PC-3 (cell line): ENCODE results near the gene ECHDC3. TPM values are rescaled to one million over a fixed set of nuclear protein-coding genes. Genes with fewer than 3 reads are reported as not detected.

ENCODE experiments used
- ATAC-seq: fragments of 200-7000 bp; cut with Tn5 transposase; 2 replicates; pipeline ENCODE4 v1.9.1; 2020; ENCODE audit warnings: mild to moderate bottlenecking, moderate library complexity
- BruUV-seq: library from RNA; stranded (reverse); fragments of 400-500 nt; replicated peaks from 2 replicates; lab custom pipeline; 2021; lab: Mats Ljungman, UMichigan
- CTCF ChIA-PET: fragments of 300-600 bp; sonication (Branson Sonifier 250); formaldehyde crosslinking; loops from one replicate; lab custom pipeline; 2022; ENCODE audit warnings: antibody characterized with exemption; lab: Charles Lee
- POLR2A ChIA-PET: fragments of 300-600 bp; sonication (Branson Sonifier 250); formaldehyde crosslinking; loops from one replicate; lab custom pipeline; 2022; ENCODE audit warnings: antibody characterized with exemption; ENCODE audit not compliant: unreplicated experiment; lab: Charles Lee
- DNase-seq: peaks from one replicate; pipeline ENCODE4 v3.0.0-alpha.2; 2015
- H2AFZ ChIP-seq: fragments of 300-600 bp; sonication (generic); 2 replicates; pipeline ENCODE4 v1.6.0; 2016; ENCODE audit warnings: antibody characterized with exemption, low read length
- H3F3A ChIP-seq: fragments of 300-600 bp; sonication (generic); one replicate; pipeline ENCODE4 v1.6.0; 2017; ENCODE audit warnings: antibody characterized with exemption, low read length, control low read depth, mild to moderate bottlenecking; ENCODE audit not compliant: unreplicated experiment
- H3K27ac ChIP-seq: fragments of 300-600 bp; sonication (generic); 2 replicates; pipeline ENCODE4 v1.5.1; 2016; ENCODE audit warnings: mild to moderate bottlenecking, low read length
- H3K27me3 ChIP-seq: fragments of 300-600 bp; sonication (generic); 2 replicates; pipeline ENCODE4 v1.6.1; 2016; ENCODE audit warnings: low read length, mixed read lengths
- H3K36me3 ChIP-seq: fragments of 300-600 bp; sonication (generic); 2 replicates; pipeline ENCODE4 v1.6.1; 2016; ENCODE audit warnings: low read depth, mixed run types, low read length, mixed read lengths
- H3K4me1 ChIP-seq: fragments of 300-600 bp; sonication (generic); 2 replicates; pipeline ENCODE4 v1.5.1; 2016; ENCODE audit warnings: low read length; ENCODE audit not compliant: insufficient read depth
- H3K4me2 ChIP-seq: fragments of 300-600 bp; sonication (generic); 2 replicates; pipeline ENCODE4 v1.6.0; 2016; ENCODE audit warnings: low read length
- H3K4me3 ChIP-seq: fragments of 300-600 bp; sonication (generic); 2 replicates; pipeline ENCODE4 v1.5.1; 2016; ENCODE audit warnings: mild to moderate bottlenecking, low read length, mixed read lengths
- H3K79me2 ChIP-seq: fragments of 300-600 bp; sonication (generic); 2 replicates; pipeline ENCODE4 v1.6.1; 2017; ENCODE audit warnings: low read length, mixed read lengths
- H3K9ac ChIP-seq: fragments of 300-600 bp; sonication (generic); 2 replicates; pipeline ENCODE4 v1.6.0; 2016; ENCODE audit warnings: mild to moderate bottlenecking, low read length
- H3K9me2 ChIP-seq: fragments of 300-600 bp; sonication (generic); replicated peaks from 2 replicates; pipeline ENCODE4 v1.6.1; 2016; ENCODE audit warnings: mixed run types, low read length, mixed read lengths
- H3K9me3 ChIP-seq: fragments of 300-600 bp; sonication (generic); 2 replicates; pipeline ENCODE4 v1.6.1; 2016; ENCODE audit warnings: low read length, mixed read lengths
- H4K20me1 ChIP-seq: fragments of 300-600 bp; sonication (generic); 2 replicates; pipeline ENCODE4 v1.6.1; 2016; ENCODE audit warnings: low read length, mixed read lengths
- CTCF ChIP-seq: fragments of 300-600 bp; sonication (generic); conservative IDR thresholded peaks from 2 replicates; pipeline ENCODE4 v1.5.1; 2017; ENCODE audit warnings: antibody characterized with exemption, low read depth, mild to moderate bottlenecking, low read length
- EZH2 ChIP-seq: fragments of 300-600 bp; sonication (generic); IDR thresholded peaks from one replicate; pipeline ENCODE4 v1.6.1; 2017; ENCODE audit warnings: antibody characterized with exemption, mild to moderate bottlenecking, low read length; ENCODE audit not compliant: unreplicated experiment
- EZH2phosphoT487 ChIP-seq: fragments of 300-600 bp; sonication (generic); IDR thresholded peaks from 2 replicates; pipeline ENCODE4 v1.6.1; 2018; ENCODE audit warnings: mild to moderate bottlenecking, antibody characterized with exemption, low read length, borderline replicate concordance
- intact Hi-C: fragments of 100-400 bp; cut with micrococcal nuclease; formaldehyde crosslinking; loops from 2 replicates; pipeline ENCODE4 v1.9.0; 2023
- total RNA-seq: library from RNA; depleted of rRNA; stranded (reverse); fragments of >200 nt; gene quantifications from 2 replicates; pipeline ENCODE4 v1.2.3, GENCODE V29; 2014

ECHDC3 gene
- total RNA-seq, 1 experiment from 2014 or later = not detected

GRCh38 chr10:11797847-11798633 lies 55.9 kb downstream of the ECHDC3 start:
- intact Hi-C loops = no loop called here
- Histone ChIP-seq H3K36me3 (no peaks in the 10 kb centered on the region), H3K9me3 (no peaks in the 10 kb centered on the region), H3K4me2 (no peak overlapping the region), H3F3A (no peaks in the 10 kb centered on the region), H3K4me3 (no peak overlapping the region), H3K4me1 (peaks cover 15% of the 10 kb centered on the region), H4K20me1 (no peaks in the 10 kb centered on the region), H3K27me3 (no peaks in the 10 kb centered on the region), H3K9ac (no peak overlapping the region), H3K27ac (no peak overlapping the region), H3K79me2 (no peaks in the 10 kb centered on the region), H3K9me2 (no peaks in the 10 kb centered on the region), H2AFZ (no peak overlapping the region)
- ChIA-PET CTCF (no interaction called here), POLR2A (no interaction called here)
- DNase-seq (no peak), ATAC-seq (no peak)
- no TSS peak for BruUV-seq
- TF ChIP-seq CTCF = no peak
- no peak for TF ChIP-seq EZH2
- TF ChIP-seq EZH2phosphoT487 = no peak

- H3K4me3 ChIP-seq = no peak overlapping the region
- H4K20me1 ChIP-seq = no peaks in the 10 kb centered on the region
- intact Hi-C loops = no loop called here
- H3K36me3 ChIP-seq = no peaks in the 10 kb centered on the region
- no peaks in the 10 kb centered on the region for H3F3A ChIP-seq
- no peaks in the 10 kb centered on the region for H3K79me2 ChIP-seq
- no peak for ATAC-seq
- TF ChIP-seq CTCF (no peak), EZH2phosphoT487 (no peak), EZH2 (no peak)
- ChIA-PET CTCF (no interaction called here), POLR2A (interaction anchor here (0.6 kb wide), 1 partner anchor 87 kb away, joined by 4 read pairs; no protein-coding TSS in a partner anchor)
- BruUV-seq = no TSS peak
- H3K27me3 ChIP-seq = no peaks in the 10 kb centered on the region
- H3K27ac ChIP-seq = no peak overlapping the region
- no peaks in the 10 kb centered on the region for H3K9me2 ChIP-seq
- H3K4me1 ChIP-seq = peaks cover 8% of the 10 kb centered on the region
- DNase-seq = no peak
- no peak overlapping the region for H3K9ac ChIP-seq
- H3K9me3 ChIP-seq = no peaks in the 10 kb centered on the region
- H2AFZ ChIP-seq = no peak overlapping the region; the same call in 1 of the 2 replicates
- no peak overlapping the region for H3K4me2 ChIP-seq
These were observed 56.9 kb downstream of the ECHDC3 start for GRCh38 chr10:11798845-11799735.
